GF-D8 (cell line): ENCODE measurements around the gene RAB8A.
A peak's percentile ranks its signal among the peaks of the same experiment; 100 is the strongest.

Source experiments
- DNase-seq: peaks from one replicate; lab custom pipeline; 2025; lab: John Stamatoyannopoulos, UW

Gene RAB8A

GRCh38 chr19:16111160-16111908 is at the start of gene RAB8A:
Gene RAB8A, plus strand, starts transcription at chr19:16111889. Its CDS starts 13 bp downstream, at chr19:16111902.
- DNase-seq, result peak; percentile 97

- no peak for DNase-seq
Observed at GRCh38 chr19:16061943-16062342, 49.7 kb upstream of the RAB8A start.

GRCh38 chr19:16062789-16063188 is 48.9 kb upstream of the RAB8A start:
- DNase-seq, result no peak

- no peak for DNase-seq
Observed at GRCh38 chr19:16064209-16064889, 47.3 kb upstream of the RAB8A start.

GRCh38 chr19:16066611-16067104 is 45.0 kb upstream of the RAB8A start:
- peak; percentile 51 for DNase-seq

- no peak for DNase-seq
Observed at GRCh38 chr19:16067205-16067938, 44.3 kb upstream of the RAB8A start.

- DNase-seq, result no peak
Observed at GRCh38 chr19:16068696-16069259, 42.9 kb upstream of the RAB8A start.

GRCh38 chr19:16069813-16070365 is 41.8 kb upstream of the RAB8A start:
- no peak for DNase-seq

- DNase-seq, result peak; percentile 47
Observed at GRCh38 chr19:16070366-16070990, 41.2 kb upstream of the RAB8A start.

GRCh38 chr19:16071072-16071691 is 40.5 kb upstream of the RAB8A start:
- DNase-seq, result no peak

- DNase-seq, result no peak
Observed at GRCh38 chr19:16073481-16073880, 38.2 kb upstream of the RAB8A start.

GRCh38 chr19:16073988-16074387 is 37.7 kb upstream of the RAB8A start:
- DNase-seq, result no peak

- DNase-seq, result no peak
Observed at GRCh38 chr19:16074488-16075365, 37.0 kb upstream of the RAB8A start.

GRCh38 chr19:16075430-16076153 is 36.1 kb upstream of the RAB8A start:
- DNase-seq, result no peak

GRCh38 chr19:16076154-16076957 is 35.3 kb upstream of the RAB8A start, which contains the start of gene TPM4:
Gene TPM4, plus strand, starts transcription at chr19:16076495. Its CDS starts 71 bp downstream, at chr19:16076566.
- peak; percentile 79 for DNase-seq

- no peak for DNase-seq
Observed at GRCh38 chr19:16076958-16077611, 34.6 kb upstream of the RAB8A start.

- no peak for DNase-seq
Observed at GRCh38 chr19:16077984-16078758, 33.5 kb upstream of the RAB8A start.
